Stimulated activated memory B cell treated with anti-CD40 and anti-IgM and Interleukin-4, amounts not matched to agents 10 μg/mL and 1 μg/mL and 100 μg/mL, for 72 hours (primary cell): ENCODE results near the gene ERFE.
"Not testable (repeated sequence)": the region's sequence is repeated elsewhere in the genome, so short reads cannot be mapped to it uniquely, and the experiment has no call there.

ENCODE experiments used
- ATAC-seq: fragments of 150-1000 bp; cut with Tn5 transposase; 2 replicates; pipeline ENCODE4 v1.10.0; 2021
- H3K27ac Mint-ChIP-seq: one replicate; pipeline ENCODE4 v1.8.0; 2022; ENCODE audit warnings: mild to moderate bottlenecking, mixed read lengths
- H3K27me3 Mint-ChIP-seq: one replicate; pipeline ENCODE4 v1.8.0; 2022; ENCODE audit warnings: mixed read lengths
- H3K36me3 Mint-ChIP-seq: one replicate; pipeline ENCODE4 v1.8.0; 2022; ENCODE audit warnings: mixed read lengths
- H3K4me1 Mint-ChIP-seq: one replicate; pipeline ENCODE4 v1.8.0; 2022; ENCODE audit warnings: mixed read lengths
- H3K4me3 Mint-ChIP-seq: one replicate; pipeline ENCODE4 v1.8.0; 2022; ENCODE audit warnings: mild to moderate bottlenecking, moderate library complexity, mixed read lengths
- H3K9me3 Mint-ChIP-seq: one replicate; pipeline ENCODE4 v1.8.0; 2022; ENCODE audit warnings: mixed read lengths

ERFE gene

DNA sequence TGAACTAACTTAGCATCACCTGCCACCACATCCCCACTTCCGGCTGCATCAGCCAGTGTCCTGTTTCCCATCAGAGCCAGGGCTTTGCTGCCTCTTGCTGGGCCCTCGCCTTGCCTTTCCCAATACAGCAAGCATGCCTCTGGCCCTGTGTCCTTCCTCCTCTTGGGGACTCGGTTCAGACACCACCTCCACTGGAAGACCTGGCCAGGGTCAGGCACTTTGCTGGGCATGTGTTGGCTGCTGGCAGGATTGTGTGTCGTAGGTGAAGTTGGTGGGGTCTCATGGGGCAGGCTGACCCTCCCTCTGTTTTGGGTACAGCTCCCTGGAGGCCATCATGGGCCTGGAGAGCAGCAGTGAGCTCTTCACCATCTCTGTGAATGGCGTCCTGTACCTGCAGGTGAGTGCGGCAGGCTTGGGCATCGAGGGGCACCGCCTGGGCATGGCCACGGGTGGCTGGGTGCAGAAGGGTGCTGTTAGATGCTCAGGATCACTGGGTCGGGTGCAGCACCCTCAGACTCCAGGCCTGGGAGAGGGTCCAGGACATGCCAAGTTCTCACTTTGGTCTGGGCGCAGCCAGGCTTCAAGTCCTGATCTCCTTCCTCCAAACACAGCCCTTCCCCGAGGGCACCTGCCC is 6.6 kb downstream of the ERFE start:
- H3K4me3 Mint-ChIP-seq, result no peak overlapping the region

GRCh38 chr2:238166391-238167343 is 7.9 kb downstream of the ERFE start:
- no peak for ATAC-seq
- no peak overlapping the region for H3K4me3 Mint-ChIP-seq
- H3K27ac Mint-ChIP-seq, result no peak overlapping the region
- peaks cover 11% of the 10 kb centered on the region for H3K4me1 Mint-ChIP-seq
- no peaks in the 10 kb centered on the region for H3K9me3 Mint-ChIP-seq
- peaks cover 41% of the 10 kb centered on the region for H3K36me3 Mint-ChIP-seq
- peaks cover 30% of the 10 kb centered on the region for H3K27me3 Mint-ChIP-seq

More for the DNA sequence above, 6.6 kb downstream of the ERFE start:
- peaks cover 17% of the 10 kb centered on the region for H3K4me1 Mint-ChIP-seq
- no peak overlapping the region for H3K27ac Mint-ChIP-seq
- peaks cover 33% of the 10 kb centered on the region for H3K36me3 Mint-ChIP-seq
- H3K27me3 Mint-ChIP-seq, result peaks cover 40% of the 10 kb centered on the region
- no peak for ATAC-seq
- no peaks in the 10 kb centered on the region for H3K9me3 Mint-ChIP-seq

DNA sequence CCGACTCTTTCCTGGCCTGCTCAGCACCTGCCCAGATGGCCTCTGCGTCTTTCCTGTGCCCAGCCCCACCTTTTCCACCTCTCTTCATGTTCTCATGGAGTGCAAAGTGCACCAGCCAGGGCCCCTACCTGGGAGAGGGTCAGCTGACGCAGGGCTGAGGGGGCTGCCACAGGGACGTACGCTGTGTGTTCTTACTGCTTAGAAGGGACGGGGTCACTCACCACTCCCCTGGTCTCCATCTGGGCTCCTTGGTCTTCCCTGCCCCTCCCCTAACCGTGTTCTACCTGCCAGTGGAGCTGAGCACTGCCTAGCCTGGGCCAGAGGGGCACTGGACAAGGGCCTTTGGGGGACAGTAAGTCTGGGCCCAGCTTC is 8.6 kb downstream of the ERFE start:
- Mint-ChIP-seq H3K4me1 (peaks cover 11% of the 10 kb centered on the region), H3K9me3 (no peaks in the 10 kb centered on the region), H3K4me3 (no peak overlapping the region), H3K27me3 (peaks cover 24% of the 10 kb centered on the region), H3K36me3 (peaks cover 47% of the 10 kb centered on the region), H3K27ac (no peak overlapping the region)
- no peak for ATAC-seq

- Mint-ChIP-seq H3K9me3 (no peaks in the 10 kb centered on the region), H3K27me3 (peaks cover 20% of the 10 kb centered on the region), H3K27ac (no peak overlapping the region), H3K36me3 (peaks cover 51% of the 10 kb centered on the region), H3K4me1 (peaks cover 11% of the 10 kb centered on the region), H3K4me3 (no peak overlapping the region)
- no peak for ATAC-seq
Observed at GRCh38 chr2:238167761-238168160, 9.0 kb downstream of the ERFE start.

DNA sequence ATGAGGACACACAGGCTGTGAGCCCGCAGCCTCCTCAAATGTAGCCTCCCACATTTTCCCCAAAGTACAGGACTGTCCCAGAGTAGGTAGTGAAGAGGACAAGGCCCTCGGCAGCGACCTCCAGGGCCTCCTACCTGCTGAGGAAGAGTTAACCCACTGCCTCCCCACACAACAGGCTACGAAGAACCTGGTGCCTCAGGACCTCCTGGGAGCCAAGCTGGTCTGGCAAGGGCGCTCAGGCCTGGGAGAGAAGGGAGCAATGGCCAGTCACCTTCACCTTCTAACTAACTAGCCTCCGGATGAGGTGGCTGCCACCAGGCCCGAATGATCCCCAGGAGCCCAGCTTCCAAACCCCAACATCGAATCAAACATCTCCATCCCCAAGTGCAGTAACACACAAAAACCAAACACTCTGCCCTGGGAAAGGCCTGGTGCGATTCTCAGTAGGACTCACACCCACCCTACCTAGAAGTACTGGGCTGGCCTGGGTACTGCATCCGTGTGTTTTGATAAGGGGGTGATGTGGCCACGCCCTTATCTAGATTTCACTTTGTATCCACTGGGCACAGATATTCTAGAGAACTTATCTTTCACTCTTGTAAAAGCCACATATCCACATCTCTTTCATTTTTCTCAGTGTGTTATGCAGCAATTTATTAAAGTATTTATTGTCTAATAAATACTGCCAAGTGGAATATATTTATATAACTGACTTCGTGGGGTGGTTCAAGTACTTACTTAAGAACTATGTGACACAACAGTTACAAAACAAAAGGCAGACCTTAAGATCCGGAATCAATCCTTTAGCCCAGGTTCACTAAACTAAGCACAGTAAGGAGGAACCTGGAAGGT is 9.7 kb downstream of the ERFE start:
- peaks cover 58% of the 10 kb centered on the region for H3K36me3 Mint-ChIP-seq
- peaks cover 20% of the 10 kb centered on the region for H3K27me3 Mint-ChIP-seq
- no peak overlapping the region for H3K4me3 Mint-ChIP-seq
- no peaks in the 10 kb centered on the region for H3K9me3 Mint-ChIP-seq
- H3K4me1 Mint-ChIP-seq, result peaks cover 11% of the 10 kb centered on the region
- ATAC-seq, result no peak
- H3K27ac Mint-ChIP-seq, result no peak overlapping the region

GRCh38 chr2:238169048-238169707 is 10.4 kb downstream of the ERFE start:
- Mint-ChIP-seq H3K27me3 (peaks cover 18% of the 10 kb centered on the region), H3K4me1 (peaks cover 11% of the 10 kb centered on the region), H3K4me3 (no peak overlapping the region), H3K9me3 (no peaks in the 10 kb centered on the region), H3K36me3 (peaks cover 66% of the 10 kb centered on the region), H3K27ac (no peak overlapping the region)
- ATAC-seq, result no peak

- no peak for ATAC-seq
- H3K36me3 Mint-ChIP-seq, result peaks cover 68% of the 10 kb centered on the region
- peaks cover 5% of the 10 kb centered on the region for H3K4me1 Mint-ChIP-seq
- H3K9me3 Mint-ChIP-seq, result no peaks in the 10 kb centered on the region
- no peak overlapping the region for H3K27ac Mint-ChIP-seq
- H3K4me3 Mint-ChIP-seq, result no peak overlapping the region
- peaks cover 12% of the 10 kb centered on the region for H3K27me3 Mint-ChIP-seq
Observed at GRCh38 chr2:238169708-238170251, 11.0 kb downstream of the ERFE start.

DNA sequence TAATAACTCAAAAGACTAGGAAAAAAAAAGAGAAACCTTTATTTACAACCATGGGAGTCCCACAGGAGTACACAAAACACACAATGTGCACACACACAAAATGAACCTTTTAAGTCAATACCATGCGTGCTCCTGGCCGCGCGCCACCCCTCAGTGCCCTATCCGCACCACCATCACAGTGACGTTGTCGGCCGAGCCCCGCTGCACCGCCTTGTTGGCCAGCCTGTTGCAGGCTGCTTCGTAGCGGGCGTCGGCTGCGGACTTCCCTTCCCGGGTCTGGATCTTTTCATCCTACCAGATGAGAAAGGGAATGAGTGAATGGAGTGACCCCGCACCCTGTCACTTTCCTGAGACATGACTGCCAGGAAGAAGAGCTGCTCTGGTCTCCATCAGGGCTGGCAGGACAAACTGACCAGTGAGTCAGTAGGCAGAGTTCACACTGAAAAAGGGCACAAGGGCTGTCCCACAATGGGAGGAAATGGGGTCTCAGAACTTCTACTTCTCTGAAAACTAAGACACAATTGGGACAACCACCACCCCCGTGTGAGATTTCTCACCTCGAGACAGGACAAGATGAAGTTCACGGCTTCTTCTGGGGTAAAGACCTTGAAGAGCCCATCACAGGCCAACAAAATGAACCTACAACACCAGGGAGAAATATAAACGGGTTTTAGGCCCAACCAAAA is 11.8 kb downstream of the ERFE start:
- Mint-ChIP-seq H3K27ac (no peak overlapping the region), H3K9me3 (no peaks in the 10 kb centered on the region), H3K27me3 (peaks cover 5% of the 10 kb centered on the region), H3K4me1 (no peaks in the 10 kb centered on the region), H3K4me3 (no peak overlapping the region), H3K36me3 (peaks cover 70% of the 10 kb centered on the region)
- ATAC-seq, result no peak

- not testable (repeated sequence) for H3K9me3 Mint-ChIP-seq, H3K27me3 Mint-ChIP-seq, H3K4me1 Mint-ChIP-seq, H3K4me3 Mint-ChIP-seq, ATAC-seq, H3K27ac Mint-ChIP-seq
- H3K36me3 Mint-ChIP-seq, result peaks cover 75% of the 10 kb centered on the region
Observed at GRCh38 chr2:238171072-238171431, 12.3 kb downstream of the ERFE start.

DNA sequence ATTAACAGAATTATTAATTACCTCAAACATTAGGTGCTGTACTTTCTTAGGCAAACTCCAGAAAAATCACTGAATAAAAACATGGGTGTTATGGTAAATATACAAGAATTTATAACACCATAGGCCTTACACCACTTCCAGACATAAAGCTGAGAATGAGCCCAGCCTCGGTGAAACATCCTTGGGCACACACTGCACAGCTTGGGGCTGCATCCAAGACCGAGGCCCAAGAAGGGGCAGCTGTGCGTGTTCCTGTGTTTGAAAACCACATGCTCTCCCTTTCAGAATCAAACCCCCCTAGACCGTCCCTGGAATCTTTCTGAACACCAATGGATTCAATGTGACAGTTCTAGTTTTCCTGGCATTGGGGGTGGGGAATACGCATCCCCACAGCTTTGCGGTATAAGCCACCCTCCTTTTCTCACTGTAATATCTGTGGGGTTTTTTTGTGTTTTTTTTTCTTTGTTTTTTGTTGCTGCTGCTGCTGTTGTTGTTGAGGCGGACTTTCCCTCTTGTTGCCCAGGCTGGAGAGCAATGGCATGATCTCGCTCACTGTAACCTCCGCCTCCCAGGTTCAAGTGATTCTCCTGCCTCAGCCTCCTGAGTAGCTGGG is 12.9 kb downstream of the ERFE start:
- Mint-ChIP-seq H3K9me3 (no peaks in the 10 kb centered on the region), H3K27me3 (no peaks in the 10 kb centered on the region), H3K36me3 (peaks cover 81% of the 10 kb centered on the region), H3K27ac (no peak overlapping the region), H3K4me1 (no peaks in the 10 kb centered on the region), H3K4me3 (no peak overlapping the region)
- ATAC-seq, result no peak

DNA sequence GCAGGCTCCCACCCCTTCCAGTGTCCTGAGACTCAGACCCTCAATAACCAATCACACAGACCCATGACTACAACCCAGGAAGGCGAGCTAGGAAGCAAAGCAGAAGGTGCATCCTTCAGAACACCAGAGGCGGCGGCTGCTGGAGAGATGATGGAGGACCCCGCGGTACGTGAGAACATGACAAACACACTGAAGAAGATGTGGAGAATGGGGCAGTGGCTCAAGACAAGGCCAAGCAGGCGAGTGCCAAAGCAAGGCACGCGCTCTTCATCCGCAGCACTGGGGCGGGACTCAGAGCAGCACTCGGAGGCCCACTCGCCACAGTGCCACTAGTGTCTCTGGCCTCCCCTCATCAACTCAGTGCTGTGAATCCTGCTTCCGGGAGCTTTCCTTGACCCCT is 13.7 kb downstream of the ERFE start:
- no peaks in the 10 kb centered on the region for H3K9me3 Mint-ChIP-seq
- H3K36me3 Mint-ChIP-seq, result peaks cover 80% of the 10 kb centered on the region
- no peak overlapping the region for H3K27ac Mint-ChIP-seq
- no peaks in the 10 kb centered on the region for H3K27me3 Mint-ChIP-seq
- no peaks in the 10 kb centered on the region for H3K4me1 Mint-ChIP-seq
- H3K4me3 Mint-ChIP-seq, result no peak overlapping the region
- ATAC-seq, result no peak

- no peaks in the 10 kb centered on the region for H3K27me3 Mint-ChIP-seq
- H3K36me3 Mint-ChIP-seq, result peaks cover 75% of the 10 kb centered on the region
- no peaks in the 10 kb centered on the region for H3K9me3 Mint-ChIP-seq
- H3K27ac Mint-ChIP-seq, result no peak overlapping the region
- H3K4me1 Mint-ChIP-seq, result no peaks in the 10 kb centered on the region
- ATAC-seq, result no peak
- no peak overlapping the region for H3K4me3 Mint-ChIP-seq
Observed at GRCh38 chr2:238173692-238174091, 14.9 kb downstream of the ERFE start.

DNA sequence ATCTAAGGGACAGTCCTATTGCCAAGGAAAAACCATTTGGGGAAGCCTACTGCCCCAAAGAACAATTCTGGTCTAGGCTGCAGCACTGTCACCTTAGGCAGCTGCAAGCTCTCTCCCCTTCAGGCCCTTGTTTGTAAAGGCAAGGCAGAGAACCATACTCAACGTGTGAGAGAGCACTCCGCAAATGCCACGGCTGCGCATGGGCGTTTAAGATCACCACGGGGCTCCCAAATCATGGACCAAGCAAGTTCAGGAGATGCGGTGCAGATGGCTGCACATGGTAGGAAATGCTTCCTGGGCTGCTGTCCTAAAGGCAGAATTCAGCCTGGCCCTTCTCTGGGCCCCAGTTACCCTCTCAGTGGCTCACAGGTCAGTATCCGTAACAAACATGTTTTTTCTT is 15.5 kb downstream of the ERFE start:
- Mint-ChIP-seq H3K4me3 (no peak overlapping the region), H3K4me1 (no peaks in the 10 kb centered on the region), H3K27me3 (no peaks in the 10 kb centered on the region), H3K36me3 (peaks cover 76% of the 10 kb centered on the region), H3K9me3 (no peaks in the 10 kb centered on the region), H3K27ac (no peak overlapping the region)
- ATAC-seq, result no peak

DNA sequence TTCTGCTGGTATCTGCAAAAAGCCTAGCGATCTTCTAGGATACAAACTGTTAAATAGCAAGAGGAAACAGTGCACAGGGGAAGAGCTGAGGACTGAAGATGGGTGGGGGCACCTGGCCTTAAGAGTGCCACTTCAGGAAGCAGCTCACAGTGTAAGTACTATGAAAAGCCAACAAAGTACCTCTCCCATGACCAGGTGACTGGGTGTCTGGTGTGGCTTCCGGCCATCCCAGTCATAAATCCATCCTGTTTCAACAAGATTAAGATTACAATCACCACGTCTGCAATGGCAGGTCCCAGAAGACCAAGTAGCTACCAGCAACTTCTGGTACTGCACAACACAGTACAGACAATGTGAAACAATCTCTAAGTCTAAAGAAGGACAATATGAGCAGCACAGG is 15.9 kb downstream of the ERFE start:
- Mint-ChIP-seq H3K4me3 (no peak overlapping the region), H3K36me3 (peaks cover 78% of the 10 kb centered on the region), H3K9me3 (no peaks in the 10 kb centered on the region), H3K27me3 (no peaks in the 10 kb centered on the region), H3K4me1 (no peaks in the 10 kb centered on the region), H3K27ac (no peak overlapping the region)
- no peak for ATAC-seq
